Lung (tissue), 12 donors: Measurements from ENCODE around the gene CLEC11A. TPM values are rescaled to one million over a fixed set of nuclear protein-coding genes. Genes with fewer than 3 reads are reported as not detected.
"Not testable (repeated sequence)": the region's sequence is repeated elsewhere in the genome, so short reads cannot be mapped to it uniquely, and the experiment has no call there.

Experiments
- ATAC-seq: fragments of 200-7000 bp; cut with Tn5 transposase; one replicate; pipeline ENCODE4 v1.9.1; 2020; ENCODE audit warnings: moderate number of reproducible peaks; ENCODE audit not compliant: insufficient read depth, low FRiP score
- DNase-seq, 3 donors: peaks; one replicate each; pipeline ENCODE4 v3.0.0-alpha.2; 2013 to 2017
- H3K27ac ChIP-seq, 2 donors: one replicate each; pipeline ENCODE4 v1.5.1; 2013; ENCODE audit warnings: mild to moderate bottlenecking in 2 of 2, moderate library complexity in 2 of 2, control low read depth in 1 of 2, inconsistent platforms in 1 of 2, low read depth in 1 of 2, low read length in 1 of 2
- H3K27me3 ChIP-seq, 3 donors: one replicate each; pipeline ENCODE4 v1.5.1; 2013; ENCODE audit warnings: low read length in 2 of 3; ENCODE audit not compliant: control insufficient read depth in 3 of 3, insufficient read depth in 3 of 3
- H3K36me3 ChIP-seq, 4 donors: one replicate each; pipeline ENCODE4 v1.5.1; 2013; ENCODE audit warnings: low read length in 4 of 4, mild to moderate bottlenecking in 1 of 4, moderate library complexity in 1 of 4; ENCODE audit not compliant: control insufficient read depth in 4 of 4, insufficient read depth in 4 of 4
- H3K4me1 ChIP-seq, 5 donors: one replicate each; pipeline ENCODE4 v1.5.1; 2013; ENCODE audit warnings: low read length in 5 of 5, mild to moderate bottlenecking in 2 of 5, moderate library complexity in 1 of 5; ENCODE audit not compliant: control insufficient read depth in 5 of 5, insufficient read depth in 5 of 5
- H3K4me3 ChIP-seq: one replicate; pipeline ENCODE4 v1.5.1; 2013; ENCODE audit warnings: mild to moderate bottlenecking, control low read depth, moderate library complexity
- H3K9ac ChIP-seq, 2 donors: one replicate each; pipeline ENCODE4 v1.5.1; 2013; ENCODE audit warnings: low read length in 2 of 2, control low read depth in 1 of 2; ENCODE audit not compliant: insufficient read depth in 1 of 2
- H3K9me3 ChIP-seq, 4 donors: one replicate each; pipeline ENCODE4 v1.5.1; 2013; ENCODE audit warnings: low read length in 3 of 4, mild to moderate bottlenecking in 1 of 4, moderate library complexity in 1 of 4; ENCODE audit not compliant: control insufficient read depth in 4 of 4, insufficient read depth in 3 of 4
- CTCF ChIP-seq: IDR thresholded peaks from 2 replicates; pipeline ENCODE4 v1.5.1; 2012; ENCODE audit warnings: mild to moderate bottlenecking; ENCODE audit errors: control extremely low read depth, extremely low read depth
- WGBS, 2 donors: extraction: QIAGEN DNeasy Blood & Tissue Kit; methylation state at CpG; one replicate each; pipeline ENCODE4 v1.1.7; 2013; 5-methylcytosine and 5-hydroxymethylcytosine counted together
- polyA plus RNA-seq, 2 donors: library from polyadenylated mRNA; stranded (reverse); fragments of 200-250 nt; gene quantifications; one replicate each; pipeline ENCODE4 v1.2.1, GENCODE V29; 2013
- total RNA-seq, 2 donors: library from RNA; depleted of rRNA in 1 of 2; stranded (reverse); fragments of >200 nt in 1 of 2; gene quantifications; one replicate each; pipeline ENCODE4 v1.2.1, GENCODE V29; 2014 to 2021
- donor health status: control.
- donor health status: control.
- donor health status: Bipolar disorder and iron deficiency.
- donor health status: healthy.
- donor health status: DM: yes; HTN: yes; CAD: no.

CLEC11A gene
- total and polyA plus RNA-seq, 4 donors, result 7.7 to 24.6 (median 11.1) TPM

- Histone ChIP-seq H3K36me3 (no peaks in the 10 kb centered on the region), H3K4me1 (no peaks in the 10 kb centered on the region), H3K9me3 (no peaks in the 10 kb centered on the region), H3K4me3 (no peak overlapping the region), H3K27me3 (no peaks in the 10 kb centered on the region), H3K9ac (no peak overlapping the region), H3K27ac (no peak overlapping the region)
- 36 to 58% methylated on average over 5 of the region's 5 CpGs for WGBS, 2 donors
- DNase-seq (no peak), ATAC-seq (no peak)
- TF ChIP-seq CTCF, result no peak
Measured at GRCh38 chr19:50768277-50768676, 45.1 kb downstream of the CLEC11A start.

GRCh38 chr19:50770164-50770563 is 47.0 kb downstream of the CLEC11A start, which contains the start of gene GPR32:
Gene GPR32 (plus strand): TSS chr19:50770464. CDS start chr19:50770601, 137 bp downstream.
- H3K27me3 ChIP-seq, result not testable (repeated sequence)
- WGBS, 2 donors, result 86 to 90% methylated on average over 2 of the region's 2 CpGs

GRCh38 chr19:50770888-50771287 is 47.7 kb downstream of the CLEC11A start:
- Histone ChIP-seq H3K27me3 (no peaks in the 10 kb centered on the region), H3K36me3 (no peaks in the 10 kb centered on the region), H3K9me3 (no peaks in the 10 kb centered on the region), H3K4me1 (no peaks in the 10 kb centered on the region), H3K27ac (no peak overlapping the region), H3K9ac (no peak overlapping the region), H3K4me3 (no peak overlapping the region)
- no peak for TF ChIP-seq CTCF
- WGBS, 2 donors, result 83 to 90% methylated on average over 13 of the region's 13 CpGs
- no peak for ATAC-seq
- DNase-seq, result no peak

More at GRCh38 chr19:50770164-50770563, 47.0 kb downstream of the CLEC11A start, which contains the start of gene GPR32:
- not testable (repeated sequence) for H3K4me1 ChIP-seq, H3K9me3 ChIP-seq, ATAC-seq, H3K9ac ChIP-seq, H3K4me3 ChIP-seq, H3K36me3 ChIP-seq, DNase-seq, H3K27ac ChIP-seq

- Histone ChIP-seq H3K27me3 (peaks cover 0 to 5% (median under 1%) of the 10 kb centered on the region in 3 donors), H3K36me3 (no peaks in the 10 kb centered on the region)
- WGBS, 2 donors, result 39 to 57% methylated on average over 2 of the region's 2 CpGs
Measured at GRCh38 chr19:50772476-50772875, 49.3 kb downstream of the CLEC11A start.

GRCh38 chr19:50772912-50773311 is 49.7 kb downstream of the CLEC11A start:
- WGBS, 2 donors, result 83 to 93% methylated on average over 3 of the region's 3 CpGs
- not testable (repeated sequence) for ATAC-seq, H3K27me3 ChIP-seq, H3K9me3 ChIP-seq, H3K36me3 ChIP-seq, H3K9ac ChIP-seq, H3K27ac ChIP-seq, H3K4me1 ChIP-seq, DNase-seq, H3K4me3 ChIP-seq

More at GRCh38 chr19:50772476-50772875, 49.3 kb downstream of the CLEC11A start:
- Histone ChIP-seq H3K27ac (no peak overlapping the region), H3K4me1 (no peaks in the 10 kb centered on the region), H3K4me3 (no peak overlapping the region), H3K9ac (no peak overlapping the region), H3K9me3 (no peaks in the 10 kb centered on the region)
- ATAC-seq (no peak), DNase-seq (no peak)
- TF ChIP-seq CTCF, result no peak

GRCh38 chr19:50773454-50773853 is 50.3 kb downstream of the CLEC11A start:
- not testable (repeated sequence) for H3K9me3 ChIP-seq, H3K4me3 ChIP-seq, H3K36me3 ChIP-seq, H3K9ac ChIP-seq, H3K27ac ChIP-seq, ATAC-seq, H3K4me1 ChIP-seq, DNase-seq
- peaks cover 0 to 13% (median 11%) of the 10 kb centered on the region in 3 donors for H3K27me3 ChIP-seq
- WGBS, 2 donors, result 54 to 72% methylated on average over 7 of the region's 7 CpGs
